ENCODE results near the gene RAET1E. TPM values are rescaled to one million over a fixed set of nuclear protein-coding genes. Genes with fewer than 3 reads are reported as not detected.
"Not testable (repeated sequence)": the region's sequence is repeated elsewhere in the genome, so short reads cannot be mapped to it uniquely, and the experiment has no call there.

The RAET1E gene
- total RNA-seq, 1 donor from 2014 or later = not detected

DNA sequence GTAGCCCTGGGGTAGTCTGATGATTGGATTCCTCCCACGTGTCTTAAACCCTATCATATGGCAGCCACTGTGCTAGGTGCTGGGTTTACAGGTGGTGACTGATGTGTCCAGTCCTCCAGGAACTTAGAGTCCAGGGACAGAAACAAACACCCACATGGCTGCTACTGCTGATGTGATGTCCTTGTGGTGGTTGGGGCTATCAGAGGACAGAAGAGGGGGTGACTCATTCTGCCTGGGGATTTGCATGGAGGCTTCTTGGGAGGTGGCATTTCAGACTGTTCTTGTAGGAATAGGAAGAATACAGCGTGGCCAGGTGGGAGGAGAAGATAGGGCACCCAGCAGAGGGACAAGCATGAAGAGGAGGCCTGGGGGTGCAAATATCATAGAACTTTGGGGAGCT is 15.2 kb upstream of the RAET1E start:
- intact Hi-C loops (cut with micrococcal nuclease) = no loop called here

DNA sequence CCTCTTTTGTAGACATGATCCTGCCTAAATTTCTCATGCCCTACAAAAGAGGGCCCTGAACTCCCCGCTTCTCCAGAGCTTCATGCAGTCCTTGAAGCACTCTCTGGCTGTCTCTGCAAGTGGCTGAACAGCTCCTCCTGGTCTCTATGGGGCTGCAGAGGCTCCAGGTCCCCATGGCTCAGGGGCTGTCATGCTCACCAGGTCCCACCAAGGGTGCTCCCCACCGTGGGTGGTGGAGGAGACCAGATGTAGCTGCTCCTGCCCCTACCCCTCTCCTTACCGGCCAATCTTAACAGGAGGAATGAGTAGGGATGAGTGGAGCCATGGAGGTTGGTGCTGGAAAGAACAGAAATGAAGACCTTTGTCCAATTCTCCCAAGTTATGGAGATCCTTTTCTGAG is 14.8 kb upstream of the RAET1E start:
- intact Hi-C loops (cut with micrococcal nuclease) = not testable (repeated sequence)

- intact Hi-C loops (cut with micrococcal nuclease) = no loop called here
Observed at GRCh38 chr6:149910721-149911151, 12.8 kb upstream of the RAET1E start.

GRCh38 chr6:149909701-149910470 is 12.0 kb upstream of the RAET1E start:
- intact Hi-C loops (cut with micrococcal nuclease) = no loop called here

DNA sequence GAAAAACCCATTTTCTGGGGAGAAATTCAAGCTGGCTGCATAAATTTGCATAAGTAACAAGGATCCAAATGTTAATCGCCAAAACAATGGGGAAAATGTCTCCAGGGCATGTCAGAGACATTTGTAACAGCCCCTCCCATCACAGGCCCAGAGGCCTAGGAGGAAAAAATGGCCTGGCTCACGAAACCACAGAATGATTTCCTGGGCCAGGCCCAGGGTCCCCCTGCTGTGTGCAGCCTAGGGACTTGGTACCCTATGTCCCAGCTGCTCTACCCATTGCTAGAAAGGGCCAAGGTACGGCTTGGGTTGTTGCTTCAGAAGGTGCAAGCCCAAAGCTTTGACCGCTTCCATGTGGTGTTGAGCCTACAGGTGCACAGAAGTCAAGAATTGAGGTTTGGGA is 10.6 kb upstream of the RAET1E start:
- intact Hi-C loops (cut with micrococcal nuclease) = not testable (repeated sequence)

- intact Hi-C loops (cut with micrococcal nuclease) = no loop called here
Observed at GRCh38 chr6:149907317-149907716, 9.4 kb upstream of the RAET1E start.

- intact Hi-C loops (cut with micrococcal nuclease) = no loop called here
Observed at GRCh38 chr6:149906405-149906804, 8.5 kb upstream of the RAET1E start.

- intact Hi-C loops (cut with micrococcal nuclease) = no loop called here
Observed at GRCh38 chr6:149905911-149906371, 8.0 kb upstream of the RAET1E start.

DNA sequence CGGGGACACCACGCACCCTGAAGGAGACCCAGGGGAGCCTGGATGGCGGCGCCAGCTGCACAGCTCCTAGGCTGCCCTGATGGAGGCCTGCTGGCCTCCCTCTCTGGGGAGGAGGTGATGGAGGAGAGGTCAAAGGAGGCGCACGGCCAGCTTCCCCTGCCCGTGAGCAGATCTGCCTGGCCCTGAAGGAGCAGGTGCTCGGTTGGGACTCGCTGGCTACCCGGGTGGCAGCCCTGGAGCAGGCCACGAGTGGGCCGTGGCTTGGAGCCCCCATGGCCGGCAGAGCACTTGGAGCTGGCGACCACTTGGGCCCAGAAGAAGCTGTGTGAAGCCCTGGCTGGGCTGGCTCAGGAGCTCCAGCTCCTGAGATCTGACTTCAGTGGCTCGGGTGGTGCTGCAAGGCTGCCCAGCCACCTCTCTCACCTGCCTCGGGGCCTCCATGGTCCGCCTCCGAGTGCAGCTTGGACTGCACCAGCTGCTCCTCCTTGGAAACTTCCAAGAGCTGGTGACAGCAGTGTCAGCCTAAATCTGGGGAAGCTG is 7.5 kb upstream of the RAET1E start:
- intact Hi-C loops (cut with micrococcal nuclease) = no loop called here

GRCh38 chr6:149904661-149905370 is 6.9 kb upstream of the RAET1E start:
- intact Hi-C loops (cut with micrococcal nuclease) = no loop called here

DNA sequence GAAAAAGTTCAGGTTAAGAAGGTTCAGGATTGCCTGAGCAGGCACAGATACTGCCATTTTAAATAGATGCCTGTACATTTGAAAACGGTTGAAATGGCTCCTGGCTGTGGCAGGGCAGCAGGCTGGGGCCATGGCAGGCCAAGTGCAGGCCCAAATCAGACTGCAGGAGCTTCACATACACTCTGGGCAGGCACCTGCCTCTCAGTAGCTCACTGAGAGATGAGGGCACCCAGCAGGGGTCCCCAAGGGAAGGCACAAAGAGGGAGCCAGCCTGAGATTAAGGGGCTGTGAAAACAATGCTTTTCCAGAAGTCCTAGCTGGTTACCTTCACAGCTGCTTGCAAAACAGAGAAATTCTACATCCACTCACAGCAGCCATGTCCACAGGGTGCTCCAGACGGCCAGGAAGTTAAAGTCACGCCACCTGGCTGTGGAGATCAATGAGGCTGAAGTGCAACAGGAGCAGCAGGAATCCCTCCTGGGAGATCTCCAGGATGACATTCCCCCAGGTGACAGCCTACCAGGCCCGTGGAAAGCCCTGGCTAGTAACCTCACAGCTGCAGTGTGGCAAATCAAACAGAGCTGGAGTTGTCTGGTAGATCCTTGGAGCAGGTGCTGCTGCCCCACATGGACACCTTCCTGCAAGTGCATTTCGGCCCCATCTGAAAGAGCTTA is 6.2 kb upstream of the RAET1E start:
- intact Hi-C loops (cut with micrococcal nuclease) = no loop called here

- intact Hi-C loops (cut with micrococcal nuclease) = no loop called here
Observed at GRCh38 chr6:149901444-149902140, 3.7 kb upstream of the RAET1E start.

DNA sequence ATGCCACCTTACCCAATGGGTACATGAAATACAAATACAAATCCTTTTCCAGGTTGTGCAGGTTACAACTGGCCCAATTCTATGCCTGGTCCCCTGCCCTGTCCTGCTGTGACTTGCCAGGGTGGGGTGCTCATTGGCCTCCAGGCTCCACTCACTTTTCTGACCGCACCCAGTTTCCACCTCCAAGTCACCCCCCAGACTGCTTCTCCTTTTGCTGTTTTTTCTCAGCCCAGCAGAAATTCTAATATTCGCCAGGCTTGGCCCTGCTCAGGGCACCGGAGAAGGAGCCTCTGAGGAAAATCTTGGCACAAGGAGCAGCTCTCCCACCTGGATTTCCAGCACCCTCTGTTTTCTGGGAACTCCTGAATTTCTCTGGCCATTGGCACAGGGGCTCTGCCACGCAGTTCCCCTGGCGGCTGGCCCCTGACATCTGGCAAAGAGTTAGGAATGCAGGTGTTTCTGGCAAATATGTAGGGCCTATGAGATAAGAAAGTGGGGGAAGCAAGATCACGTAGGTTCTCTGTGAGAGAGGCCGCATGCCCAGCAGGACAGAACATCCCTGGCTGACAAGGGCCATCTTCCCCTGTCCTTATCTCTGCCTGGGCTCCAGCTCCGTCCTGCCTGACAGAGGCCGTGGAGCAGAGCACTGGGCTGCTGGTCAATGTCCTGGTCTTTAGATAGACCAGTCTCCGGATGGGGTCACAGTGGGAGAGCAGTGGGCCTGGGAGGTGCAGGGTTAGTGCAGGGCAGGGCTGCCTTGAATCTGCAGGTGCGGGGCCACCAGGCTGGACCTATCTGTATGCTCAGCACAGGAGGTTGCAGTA is 2.9 kb upstream of the RAET1E start:
- intact Hi-C loops (cut with micrococcal nuclease) = no loop called here

- intact Hi-C loops (cut with micrococcal nuclease) = no loop called here
Observed at GRCh38 chr6:149899926-149900619, 2.2 kb upstream of the RAET1E start.

GRCh38 chr6:149899486-149899885 is 1.6 kb upstream of the RAET1E start:
- intact Hi-C loops (cut with micrococcal nuclease) = no loop called here

- intact Hi-C loops (cut with micrococcal nuclease) = no loop called here
Observed at GRCh38 chr6:149898966-149899365, 1.1 kb upstream of the RAET1E start.

GRCh38 chr6:149897015-149897697 is 757 bp downstream of the RAET1E start:
- intact Hi-C loops (cut with micrococcal nuclease) = no loop called here

DNA sequence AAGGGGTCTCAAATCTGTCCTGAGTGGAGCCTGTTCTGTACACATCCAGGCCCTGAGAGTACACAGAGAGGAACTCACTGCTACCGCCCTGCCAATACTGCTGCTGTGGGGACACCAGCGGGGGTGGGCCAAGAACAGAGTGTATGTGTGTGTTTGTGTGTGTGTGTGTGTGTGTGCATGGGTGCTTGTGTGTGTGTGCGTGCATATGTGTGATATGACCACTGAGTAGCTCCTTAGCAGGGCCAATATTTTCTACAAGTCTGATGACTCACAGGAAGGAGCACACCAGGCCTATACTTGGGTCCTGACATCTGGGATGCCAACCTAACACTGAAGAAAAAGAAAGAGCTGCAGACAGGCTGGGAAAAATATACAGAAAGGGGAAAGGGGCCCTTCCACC is 1.4 kb downstream of the RAET1E start:
- intact Hi-C loops (cut with micrococcal nuclease) = no loop called here

DNA sequence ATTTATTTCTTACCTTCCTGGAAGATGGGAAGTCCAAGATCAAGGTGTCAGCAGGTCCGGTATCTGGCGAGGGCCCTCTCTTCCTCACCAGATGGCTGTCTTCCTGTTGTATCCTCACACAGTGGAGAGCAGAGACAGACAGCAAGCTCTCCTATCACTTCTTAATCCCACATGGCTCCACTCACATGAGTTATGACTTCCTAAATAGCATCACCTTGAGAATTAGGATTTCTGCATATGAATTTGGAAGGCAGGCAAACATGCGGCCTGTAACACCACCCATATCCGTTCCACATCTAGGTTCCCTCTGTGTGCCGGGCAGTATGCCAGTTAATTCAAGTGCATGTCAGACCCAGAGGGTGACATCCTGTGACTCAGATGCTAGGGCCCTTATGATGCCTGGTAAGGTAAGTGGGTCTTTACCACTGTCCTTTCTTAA is 2.1 kb downstream of the RAET1E start:
- intact Hi-C loops (cut with micrococcal nuclease) = no loop called here

Measured in T-helper 2 cell treated with Interferon-gamma antibody and Interleukin-4, amounts not matched to agents 100 ng/mL and 5 ng/mL, for 36 hours (primary cell).